Ishikawa (cell line): Measurements from ENCODE around the gene ALAS1.

Experiments used
- CEBPB ChIP-seq: IDR thresholded peaks from 2 replicates; pipeline ENCODE4 v1.6.1; 2012
- CREB1 ChIP-seq: IDR thresholded peaks from 2 replicates; pipeline ENCODE4 v1.6.1; 2012; ENCODE audit warnings: low read depth
- EGR1 ChIP-seq: IDR thresholded peaks from 2 replicates; pipeline ENCODE4 v1.6.1; 2012
- EP300 ChIP-seq: IDR thresholded peaks from 2 replicates; pipeline ENCODE4 v1.6.1; 2012; ENCODE audit warnings: borderline replicate concordance
- FOXM1 ChIP-seq: IDR thresholded peaks from 2 replicates; pipeline ENCODE4 v1.6.1; 2012; ENCODE audit warnings: low read depth, borderline replicate concordance
- NFIC ChIP-seq: IDR thresholded peaks from 2 replicates; pipeline ENCODE4 v1.6.1; 2012
- RAD21 ChIP-seq: IDR thresholded peaks from 2 replicates; pipeline ENCODE4 v1.6.1; 2012; ENCODE audit warnings: low read depth
- TAF1 ChIP-seq: IDR thresholded peaks from 2 replicates; pipeline ENCODE4 v1.6.1; 2012; ENCODE audit warnings: low read depth, mild to moderate bottlenecking
- TCF12 ChIP-seq: IDR thresholded peaks from 2 replicates; pipeline ENCODE4 v1.6.1; 2012; ENCODE audit warnings: low read depth
- TEAD4 ChIP-seq: IDR thresholded peaks from 2 replicates; pipeline ENCODE4 v1.6.1; 2012
- YY1 ChIP-seq: IDR thresholded peaks from 2 replicates; pipeline ENCODE4 v1.6.1; 2012; ENCODE audit warnings: low read depth
- ZBTB7A ChIP-seq: IDR thresholded peaks from 2 replicates; pipeline ENCODE4 v1.6.1; 2012; ENCODE audit warnings: low read depth
- TF ChIP-seq, protein P1 (sequence below): IDR thresholded peaks from 2 replicates; pipeline ENCODE4 v1.6.1; 2012; ENCODE audit warnings: low read depth, mild to moderate bottlenecking
- TF ChIP-seq, protein P2 (sequence below): IDR thresholded peaks from 2 replicates; pipeline ENCODE4 v1.6.1; 2012
- TF ChIP-seq, protein P3 (sequence below): IDR thresholded peaks from 2 replicates; pipeline ENCODE4 v1.6.1; 2012

Gene ALAS1

DNA sequence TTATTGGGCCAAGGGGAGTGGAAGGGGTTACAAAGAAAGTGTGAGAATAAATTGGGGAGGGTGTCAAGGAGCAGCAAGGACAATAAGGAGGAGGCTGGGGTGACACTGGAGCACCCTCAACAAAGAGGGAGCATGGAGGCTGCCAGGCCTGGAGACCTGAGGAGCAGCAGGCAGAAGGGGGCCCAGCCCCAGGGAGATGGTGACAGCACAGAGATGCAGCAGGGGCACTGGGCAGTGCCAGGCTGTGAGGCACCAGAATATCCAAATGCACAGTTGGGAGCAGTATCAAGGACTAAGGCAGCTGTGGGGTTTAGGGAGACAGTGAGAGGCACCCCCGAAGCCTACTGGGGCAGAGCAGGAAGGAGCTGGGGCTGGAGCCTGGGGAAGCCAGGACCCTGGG is 19.4 kb upstream of the ALAS1 start:
- TF ChIP-seq YY1: no peak
- no peak for TF ChIP-seq NFIC
- TF ChIP-seq CREB1: no peak
- no peak for TF ChIP-seq FOXM1
- no peak for TF ChIP-seq TEAD4
- no peak for TF ChIP-seq EGR1
- no peak for TF ChIP-seq TCF12
- TF ChIP-seq, protein P1, sequence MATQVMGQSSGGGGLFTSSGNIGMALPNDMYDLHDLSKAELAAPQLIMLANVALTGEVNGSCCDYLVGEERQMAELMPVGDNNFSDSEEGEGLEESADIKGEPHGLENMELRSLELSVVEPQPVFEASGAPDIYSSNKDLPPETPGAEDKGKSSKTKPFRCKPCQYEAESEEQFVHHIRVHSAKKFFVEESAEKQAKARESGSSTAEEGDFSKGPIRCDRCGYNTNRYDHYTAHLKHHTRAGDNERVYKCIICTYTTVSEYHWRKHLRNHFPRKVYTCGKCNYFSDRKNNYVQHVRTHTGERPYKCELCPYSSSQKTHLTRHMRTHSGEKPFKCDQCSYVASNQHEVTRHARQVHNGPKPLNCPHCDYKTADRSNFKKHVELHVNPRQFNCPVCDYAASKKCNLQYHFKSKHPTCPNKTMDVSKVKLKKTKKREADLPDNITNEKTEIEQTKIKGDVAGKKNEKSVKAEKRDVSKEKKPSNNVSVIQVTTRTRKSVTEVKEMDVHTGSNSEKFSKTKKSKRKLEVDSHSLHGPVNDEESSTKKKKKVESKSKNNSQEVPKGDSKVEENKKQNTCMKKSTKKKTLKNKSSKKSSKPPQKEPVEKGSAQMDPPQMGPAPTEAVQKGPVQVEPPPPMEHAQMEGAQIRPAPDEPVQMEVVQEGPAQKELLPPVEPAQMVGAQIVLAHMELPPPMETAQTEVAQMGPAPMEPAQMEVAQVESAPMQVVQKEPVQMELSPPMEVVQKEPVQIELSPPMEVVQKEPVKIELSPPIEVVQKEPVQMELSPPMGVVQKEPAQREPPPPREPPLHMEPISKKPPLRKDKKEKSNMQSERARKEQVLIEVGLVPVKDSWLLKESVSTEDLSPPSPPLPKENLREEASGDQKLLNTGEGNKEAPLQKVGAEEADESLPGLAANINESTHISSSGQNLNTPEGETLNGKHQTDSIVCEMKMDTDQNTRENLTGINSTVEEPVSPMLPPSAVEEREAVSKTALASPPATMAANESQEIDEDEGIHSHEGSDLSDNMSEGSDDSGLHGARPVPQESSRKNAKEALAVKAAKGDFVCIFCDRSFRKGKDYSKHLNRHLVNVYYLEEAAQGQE: no peak
- TF ChIP-seq CEBPB: no peak
- TF ChIP-seq ZBTB7A: no peak
- TF ChIP-seq, protein P2, sequence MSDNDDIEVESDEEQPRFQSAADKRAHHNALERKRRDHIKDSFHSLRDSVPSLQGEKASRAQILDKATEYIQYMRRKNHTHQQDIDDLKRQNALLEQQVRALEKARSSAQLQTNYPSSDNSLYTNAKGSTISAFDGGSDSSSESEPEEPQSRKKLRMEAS: no peak
- TF ChIP-seq RAD21: no peak
- no peak for TF ChIP-seq EP300
- no peak for TF ChIP-seq TAF1
- TF ChIP-seq, protein P3, sequence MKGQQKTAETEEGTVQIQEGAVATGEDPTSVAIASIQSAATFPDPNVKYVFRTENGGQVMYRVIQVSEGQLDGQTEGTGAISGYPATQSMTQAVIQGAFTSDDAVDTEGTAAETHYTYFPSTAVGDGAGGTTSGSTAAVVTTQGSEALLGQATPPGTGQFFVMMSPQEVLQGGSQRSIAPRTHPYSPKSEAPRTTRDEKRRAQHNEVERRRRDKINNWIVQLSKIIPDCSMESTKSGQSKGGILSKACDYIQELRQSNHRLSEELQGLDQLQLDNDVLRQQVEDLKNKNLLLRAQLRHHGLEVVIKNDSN: no peak

DNA sequence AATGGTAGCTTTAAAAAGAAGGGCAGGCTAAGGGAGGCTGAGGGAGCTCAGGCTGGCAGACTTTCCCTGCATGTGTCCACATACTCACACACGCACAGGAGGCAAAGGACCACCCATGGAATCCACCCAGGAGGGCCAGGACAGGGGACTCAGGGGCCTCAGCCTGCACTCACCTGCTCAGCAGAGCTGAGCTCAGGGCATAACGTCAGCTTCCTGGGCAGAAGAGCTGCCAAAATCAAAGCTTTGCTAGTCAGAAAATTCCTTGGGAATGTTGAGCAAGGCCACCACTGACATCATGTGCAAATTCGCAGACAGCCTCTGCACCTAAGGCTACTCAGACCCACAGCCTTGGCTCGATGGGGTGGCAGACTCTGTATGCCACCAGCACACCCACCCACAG is 16.4 kb upstream of the ALAS1 start:
- TF ChIP-seq EP300: no peak
- TF ChIP-seq CEBPB: no peak
- TF ChIP-seq TAF1: no peak
- TF ChIP-seq FOXM1: no peak
- no peak for TF ChIP-seq YY1
- no peak for TF ChIP-seq TEAD4
- TF ChIP-seq, protein P2: no peak
- TF ChIP-seq RAD21: no peak
- no peak for TF ChIP-seq EGR1
- TF ChIP-seq, protein P3: no peak
- TF ChIP-seq ZBTB7A: no peak

DNA sequence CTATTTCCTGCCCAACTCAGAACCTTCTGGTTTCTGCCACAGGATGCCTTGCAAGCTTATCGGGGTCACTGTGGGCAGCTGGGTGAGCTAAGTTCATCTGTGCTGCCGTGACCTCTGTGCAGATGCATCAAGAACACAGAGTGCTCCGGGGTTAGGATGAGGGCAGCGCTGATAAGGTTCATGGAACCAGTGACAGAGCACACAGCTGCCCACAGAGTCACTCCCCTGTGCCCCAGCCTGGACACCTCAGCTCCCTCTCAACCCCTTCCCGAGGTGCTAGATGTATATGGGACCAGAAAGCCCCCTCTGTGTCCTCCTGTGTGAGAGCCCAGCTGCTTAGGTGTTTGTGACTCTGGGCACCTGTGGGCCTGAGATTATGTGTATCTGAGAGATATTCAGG is 15.8 kb upstream of the ALAS1 start:
- TF ChIP-seq, protein P1: no peak
- TF ChIP-seq TEAD4: no peak
- TF ChIP-seq, protein P2: no peak
- no peak for TF ChIP-seq NFIC
- TF ChIP-seq, protein P3: no peak
- no peak for TF ChIP-seq RAD21
- no peak for TF ChIP-seq CEBPB
- no peak for TF ChIP-seq EP300
- TF ChIP-seq EGR1: no peak
- TF ChIP-seq CREB1: no peak
- no peak for TF ChIP-seq FOXM1
- no peak for TF ChIP-seq TCF12
- TF ChIP-seq YY1: no peak
- no peak for TF ChIP-seq ZBTB7A
- no peak for TF ChIP-seq TAF1

DNA sequence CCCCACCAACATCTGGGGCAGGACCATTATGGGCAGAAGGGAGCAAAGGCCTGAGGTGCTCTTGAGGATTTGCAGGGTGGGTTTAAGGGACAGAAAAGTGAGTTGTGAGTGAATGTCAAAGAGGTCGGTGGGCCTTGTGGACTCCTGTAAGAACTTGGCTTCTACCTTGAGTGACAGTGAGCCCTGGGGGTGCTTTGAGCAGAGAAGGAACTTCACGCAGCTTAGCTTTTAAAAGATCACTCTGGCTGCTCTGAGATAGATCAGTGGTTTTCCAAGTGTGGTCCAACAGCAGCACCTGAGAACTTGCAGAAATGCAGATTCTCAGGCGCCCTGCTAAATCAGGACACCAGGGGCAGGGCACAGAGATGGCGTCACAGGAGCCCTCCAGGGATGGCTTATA is 15.3 kb upstream of the ALAS1 start:
- TF ChIP-seq ZBTB7A (no peak), CREB1 (no peak)
- TF ChIP-seq, protein P1: no peak
